H1 (cell line): ENCODE data around the gene UBE2J1. TPM values are rescaled to one million over a fixed set of nuclear protein-coding genes. Genes with fewer than 3 reads are reported as not detected.

Source experiments
- BRCA1 ChIP-seq: IDR thresholded peaks from 2 replicates; pipeline ENCODE4 v1.6.1; 2012; ENCODE audit warnings: low read depth, low read length, improper control_type of control experiment
- GABPA ChIP-seq: IDR thresholded peaks from 2 replicates; pipeline ENCODE4 v1.6.1; 2011; ENCODE audit warnings: mild to moderate bottlenecking, low read length, moderate library complexity, borderline replicate concordance; ENCODE audit not compliant: insufficient read depth
- polyA plus RNA-seq, 7 experiments: library from polyadenylated mRNA; depleted of rRNA in 3 of 7; stranded (reverse) in 5 of 7; unstranded in 2 of 7; fragments of >200 nt in 5 of 7; fragments of 200-250 nt in 2 of 7; gene quantifications; 1 replicate in 5 of 7; 2 replicates in 1 of 7; 4 replicates in 1 of 7; pipeline versions ENCODE4 v1.2.1 to v1.2.3, GENCODE V29; 2011 to 2013; ENCODE audit warnings: missing spikeins in 2 of 7, mixed read lengths in 2 of 7
- total RNA-seq: library from RNA; stranded (reverse); fragmentation: NEBNext Ultra II Directional; extraction: Animal tissue kit (Norgen Biotek cat#: 25700); gene quantifications from 2 replicates; pipeline ENCODE4 v1.2.1, GENCODE V29; 2021

The UBE2J1 gene
- total and polyA plus RNA-seq, 2 of the 8 experiments (the other 6 are each of a cell fraction or from before 2014, with no cell fraction given): 8.5 to 15.2 TPM

DNA sequence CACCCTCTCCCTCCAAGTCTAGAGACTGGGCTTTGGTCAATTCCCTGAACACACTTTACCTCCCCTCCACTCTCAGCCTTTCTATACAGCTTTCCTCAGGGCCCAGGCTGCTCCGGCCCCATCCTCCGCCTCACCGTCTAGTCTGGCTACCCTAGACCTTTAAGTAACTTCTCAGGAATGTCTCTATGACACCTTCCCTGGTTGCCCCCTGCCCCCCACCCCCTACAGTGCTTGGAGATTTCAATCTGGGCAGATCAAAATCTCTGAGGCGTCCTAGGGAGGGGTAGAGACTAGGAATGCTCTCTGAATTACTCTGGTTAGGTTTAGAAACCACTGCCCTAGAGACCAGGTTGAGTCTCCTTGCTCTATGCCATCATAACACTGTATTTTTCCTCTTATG lies 6.1 kb downstream of the UBE2J1 start (continued):
- no peak for TF ChIP-seq BRCA1
- TF ChIP-seq GABPA: no peak
- TF ChIP-seq, all 59 proteins: peak for 0
